NCI-H2227 treated with DMSO at 0.1 percent for 48 hours (cell line): Measurements from ENCODE around the gene KCNQ5.

ENCODE experiments used
- DNase-seq: peaks from one replicate; lab custom pipeline; 2025; lab: John Stamatoyannopoulos, UW

KCNQ5 gene

DNA sequence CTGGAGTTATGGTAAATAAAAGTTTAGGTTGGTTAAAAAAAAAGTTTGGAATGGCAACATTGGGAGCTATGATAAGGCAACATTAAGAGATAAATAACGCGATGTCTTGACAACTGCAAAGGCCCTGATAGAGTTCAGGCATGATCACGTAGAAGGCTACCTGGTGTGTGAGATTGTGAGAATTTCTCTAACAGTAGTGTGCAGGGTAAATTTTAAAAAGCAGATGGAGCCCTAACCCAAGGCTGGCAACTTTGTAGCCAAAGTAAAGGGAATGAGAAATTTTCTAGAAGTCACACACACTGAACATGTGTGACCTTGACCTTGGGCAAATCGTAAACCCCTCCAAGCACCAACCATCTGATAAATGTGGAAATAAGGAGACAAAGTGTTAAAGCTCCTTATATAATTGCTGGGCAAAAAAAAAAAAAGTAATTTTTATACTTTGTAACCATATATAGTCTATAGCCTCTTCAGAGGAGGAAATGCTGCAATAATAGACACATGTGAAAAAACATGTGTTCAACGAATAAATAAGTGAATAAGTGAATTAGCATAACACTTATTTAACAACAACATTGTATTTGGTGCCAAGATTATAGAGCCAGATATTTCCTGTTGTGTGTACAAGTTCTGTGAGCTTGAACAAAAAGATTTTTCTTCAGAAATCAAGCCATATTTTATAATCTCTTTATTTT is 18.2 kb downstream of the KCNQ5 start:
- DNase-seq = no peak

GRCh38 chr6:72640615-72640930 is 18.7 kb downstream of the KCNQ5 start:
- DNase-seq = no peak

- DNase-seq = no peak
Measured at GRCh38 chr6:72642435-72642834, 20.6 kb downstream of the KCNQ5 start.

DNA sequence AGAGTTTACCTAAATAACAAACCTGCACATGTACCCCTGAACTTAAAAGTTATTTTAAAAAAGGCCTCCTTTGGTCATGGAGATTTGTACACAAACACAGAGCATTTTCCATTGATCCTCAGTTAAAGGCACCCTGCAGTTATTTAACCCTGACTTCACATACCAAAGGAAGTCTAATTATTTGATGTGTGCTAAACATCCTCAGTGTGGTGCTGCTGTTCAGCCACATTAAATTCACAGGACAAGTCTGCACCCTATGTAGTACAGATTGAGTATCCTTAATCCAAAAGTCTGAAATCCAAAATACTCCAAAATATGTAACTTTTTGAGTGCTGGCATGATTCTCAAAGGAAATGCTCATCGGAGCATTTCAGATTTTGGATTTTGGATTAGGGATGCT is 21.4 kb downstream of the KCNQ5 start:
- DNase-seq = no peak

- no peak for DNase-seq
Measured at GRCh38 chr6:72646604-72647485, 25.0 kb downstream of the KCNQ5 start.

DNA sequence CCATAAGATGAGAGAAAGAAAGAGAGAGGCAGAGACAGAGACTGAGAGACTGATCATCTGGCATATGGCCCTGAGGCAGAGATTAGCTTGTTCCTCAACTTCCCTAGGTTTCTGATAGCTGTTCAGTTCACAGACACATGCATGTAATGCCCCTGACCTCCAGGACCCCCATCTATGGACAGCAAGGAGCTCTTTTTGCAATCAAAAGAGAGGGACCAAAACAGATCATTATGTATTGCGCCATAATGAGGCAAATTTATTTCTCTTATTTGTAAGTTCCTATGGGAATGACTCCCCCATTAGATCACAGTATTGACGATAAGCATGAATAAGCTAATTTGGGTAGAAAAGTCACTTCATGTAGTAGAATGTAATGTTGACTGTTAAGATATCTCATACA is 25.6 kb downstream of the KCNQ5 start:
- DNase-seq = no peak

DNA sequence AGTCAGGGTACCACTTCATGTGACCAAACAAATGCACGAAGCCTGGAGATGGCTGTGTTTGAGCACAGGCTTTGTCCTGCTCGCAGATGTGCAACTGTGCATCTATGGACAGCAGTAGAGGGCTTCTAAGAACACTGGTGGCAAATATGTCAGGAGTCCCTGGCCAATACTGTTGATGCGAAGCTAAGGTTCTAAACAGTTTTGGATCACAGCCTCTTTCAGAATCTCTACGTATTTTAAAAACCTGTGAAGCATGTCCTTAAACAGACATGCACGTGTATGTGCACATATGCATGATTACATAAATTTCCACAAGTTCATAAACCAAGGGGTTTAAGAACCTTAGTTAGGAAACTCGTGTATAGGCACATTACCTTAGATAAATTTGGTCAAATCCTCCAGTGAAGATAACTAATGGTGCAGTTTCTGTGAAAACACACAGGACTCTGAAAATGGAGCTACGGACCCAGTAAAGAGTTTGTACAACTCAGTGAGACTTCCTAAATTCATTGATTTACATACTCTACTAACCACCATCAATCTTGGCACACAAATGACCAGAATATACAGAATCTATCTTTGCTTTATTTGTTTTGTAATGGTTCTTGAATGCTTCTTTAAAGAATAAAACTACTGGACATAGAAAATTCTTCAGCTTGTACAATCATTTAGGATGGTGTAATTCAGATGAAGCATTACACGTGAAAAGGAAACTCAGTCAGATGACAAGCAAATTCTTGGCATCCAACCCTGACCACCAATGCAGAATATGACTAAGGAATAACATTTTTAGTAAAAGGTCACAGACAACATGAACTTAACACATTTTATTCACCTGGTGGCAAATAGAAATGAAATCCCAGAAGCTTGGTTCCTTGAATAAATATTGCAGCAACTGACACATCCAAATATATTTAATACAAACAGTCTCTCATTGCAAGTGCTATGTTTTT is 27.4 kb downstream of the KCNQ5 start:
- no peak for DNase-seq

GRCh38 chr6:72650081-72650745 is 28.3 kb downstream of the KCNQ5 start:
- peak; percentile 8 for DNase-seq

DNA sequence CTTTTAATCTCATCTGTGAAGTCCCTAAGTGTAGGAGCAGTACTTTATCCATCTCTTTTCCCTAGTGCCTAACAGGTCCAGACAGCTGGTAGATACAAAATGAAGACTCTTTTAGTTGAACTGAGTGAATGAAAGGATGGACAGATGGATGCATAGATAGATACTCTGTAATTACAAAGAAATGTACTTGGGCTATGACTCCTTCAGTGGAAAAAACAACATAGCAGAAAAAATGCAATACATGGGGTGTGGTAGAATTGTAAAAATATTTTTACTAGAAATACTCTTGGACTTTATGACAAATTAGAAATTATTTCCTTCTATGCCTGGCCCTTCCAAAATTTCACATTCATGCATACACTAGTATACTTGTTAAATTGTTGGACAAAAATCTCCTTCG is 29.3 kb downstream of the KCNQ5 start:
- DNase-seq = no peak

DNA sequence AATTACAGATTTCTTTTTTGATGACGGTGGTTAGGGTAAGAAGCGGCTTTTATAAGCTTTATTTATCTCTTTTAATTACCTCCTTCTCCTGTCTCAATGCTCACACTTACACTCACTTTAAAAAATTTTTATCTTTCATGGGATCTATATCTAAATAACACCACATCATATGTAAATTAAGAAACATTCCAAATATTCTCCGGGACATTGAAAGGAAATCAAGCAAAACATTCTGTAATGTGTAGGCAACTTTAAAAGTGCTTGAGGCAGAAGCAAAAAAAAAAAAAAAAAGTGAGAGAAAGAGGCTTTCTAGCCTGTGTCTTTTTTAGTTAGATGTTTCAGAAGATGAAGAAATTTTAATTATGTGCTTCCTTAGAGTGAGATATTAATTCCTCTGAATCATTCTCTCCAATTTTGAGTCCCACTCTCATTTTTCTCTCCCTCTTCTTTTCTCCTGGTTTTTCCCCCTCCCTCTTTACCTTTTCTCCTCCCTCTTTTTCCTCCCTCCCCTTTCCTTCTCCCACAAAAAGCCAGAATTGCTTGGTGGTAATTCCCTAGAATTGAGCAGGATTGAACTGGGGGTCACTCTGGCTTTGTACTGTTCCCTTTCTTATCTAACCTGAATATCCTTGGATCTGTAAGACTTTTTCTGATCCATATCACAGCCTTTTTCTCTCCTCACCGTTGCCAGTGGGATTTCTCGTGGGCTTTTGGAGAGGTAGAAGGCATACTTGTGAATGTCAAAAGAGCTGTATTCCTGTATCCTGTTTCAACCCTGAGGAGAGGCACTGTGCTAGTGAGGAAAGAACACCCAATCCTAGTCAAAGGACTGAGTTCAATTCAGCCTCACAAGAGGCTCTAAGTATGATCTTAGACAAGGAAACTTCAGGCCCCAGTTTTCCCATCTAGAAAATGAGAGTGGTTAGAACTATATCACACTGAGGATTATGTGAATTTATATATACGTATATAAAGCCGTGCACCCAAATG is 30.4 kb downstream of the KCNQ5 start:
- DNase-seq = no peak

GRCh38 chr6:72653026-72653425 is 31.2 kb downstream of the KCNQ5 start:
- DNase-seq = no peak

- no peak for DNase-seq
Measured at GRCh38 chr6:72654071-72654621, 32.3 kb downstream of the KCNQ5 start.

DNA sequence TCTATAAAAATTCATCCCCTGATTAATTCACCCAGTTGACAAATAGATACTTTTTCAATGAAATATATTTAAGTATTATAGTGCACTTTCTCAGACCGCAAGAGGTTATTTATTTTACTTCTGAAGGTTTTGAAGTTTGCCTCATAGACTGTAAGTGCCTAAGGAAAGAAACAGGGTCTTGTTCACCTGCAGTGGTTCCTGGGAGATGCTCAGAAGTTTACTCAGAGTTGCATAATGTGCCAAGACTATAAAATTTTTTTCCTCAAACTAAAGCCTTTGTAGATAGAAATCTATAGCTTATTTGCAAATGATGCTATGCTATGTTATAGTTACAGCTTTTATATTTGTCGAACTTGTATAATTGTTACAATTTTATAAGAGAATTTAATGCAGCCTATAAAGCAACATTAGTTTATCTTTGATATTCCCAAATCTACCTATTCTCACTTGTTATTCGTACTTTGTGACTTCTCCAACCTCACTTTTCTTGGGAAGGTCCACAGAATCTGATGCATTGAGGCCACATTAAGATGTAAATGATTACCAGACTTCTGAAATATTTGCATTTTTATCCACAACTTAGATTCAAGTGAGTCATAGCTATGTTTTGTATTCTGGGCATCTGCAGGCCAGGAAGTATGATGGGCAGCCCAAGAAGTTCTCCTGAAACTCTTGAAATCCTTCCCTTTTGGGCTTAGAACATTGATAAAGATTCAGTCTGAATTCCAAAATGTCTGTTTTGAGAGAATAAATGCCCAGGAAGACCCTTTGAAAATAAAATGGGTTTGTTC is 35.7 kb downstream of the KCNQ5 start:
- no peak for DNase-seq

- no peak for DNase-seq
Measured at GRCh38 chr6:72659754-72660153, 37.9 kb downstream of the KCNQ5 start.

DNA sequence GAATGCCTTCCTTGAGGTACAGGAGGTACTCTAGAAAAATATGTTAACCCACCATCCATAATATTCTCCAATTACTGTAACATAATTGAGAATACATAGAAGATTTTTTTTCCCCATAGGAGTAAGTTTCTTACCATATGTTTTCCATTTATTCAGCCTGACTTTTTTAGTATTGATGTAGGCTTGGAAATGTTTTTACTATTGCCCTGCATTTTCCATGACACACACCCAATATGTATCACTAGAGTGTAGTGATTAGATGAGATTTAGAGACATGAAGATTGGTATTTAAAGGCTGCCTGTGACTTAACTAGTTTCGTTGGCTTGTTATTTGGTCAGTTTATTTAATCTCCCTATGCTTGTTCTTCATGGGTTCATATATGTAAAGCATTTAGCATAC is 39.5 kb downstream of the KCNQ5 start:
- DNase-seq = no peak

DNA sequence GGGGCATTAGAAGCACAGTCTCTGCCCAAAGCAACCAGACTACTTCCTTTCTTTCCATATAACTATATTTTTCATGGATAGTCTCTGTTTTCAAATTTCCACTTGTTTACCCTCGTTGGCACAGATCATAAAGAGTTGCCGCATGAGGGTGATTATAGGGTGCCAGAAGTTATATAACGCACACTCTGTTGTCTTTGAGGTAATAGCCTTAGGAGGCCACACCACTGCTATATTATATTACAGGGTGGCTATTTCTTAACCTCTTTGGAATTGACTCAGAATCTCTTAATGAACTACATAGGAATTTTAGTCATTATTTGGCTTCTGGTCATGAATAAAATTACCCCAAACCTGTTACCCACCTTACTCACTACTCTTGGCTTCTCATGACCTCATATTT is 43.7 kb downstream of the KCNQ5 start:
- DNase-seq = peak; percentile 37

GRCh38 chr6:72669324-72669723 is 47.5 kb downstream of the KCNQ5 start:
- no peak for DNase-seq

- no peak for DNase-seq
Measured at GRCh38 chr6:72672906-72673305, 51.0 kb downstream of the KCNQ5 start.

DNA sequence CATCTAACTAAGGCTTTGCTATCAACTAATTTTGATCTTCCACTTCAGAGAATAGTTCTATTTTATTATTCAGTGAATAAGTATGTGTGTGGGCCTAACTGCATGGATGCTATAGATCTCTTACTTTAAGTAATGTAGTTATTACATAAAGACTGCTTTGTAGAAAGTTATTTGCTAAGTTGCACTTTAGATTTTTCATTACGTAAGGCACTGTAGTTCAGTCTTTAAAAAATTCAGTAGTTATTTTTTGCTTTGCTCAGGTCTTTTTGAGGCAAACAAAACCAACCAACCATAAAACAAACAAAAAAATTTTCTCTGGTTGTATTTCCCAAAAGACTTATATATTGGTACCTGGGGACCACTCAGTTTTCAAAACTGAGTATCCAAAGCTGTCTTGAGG is 53.0 kb downstream of the KCNQ5 start:
- no peak for DNase-seq

GRCh38 chr6:72675396-72675795 is 53.5 kb downstream of the KCNQ5 start:
- DNase-seq = no peak
